A549 (cell line): Measurements from ENCODE around the gene GSKIP.

ENCODE experiments used
- BHLHE40 ChIP-seq: IDR thresholded peaks from 2 replicates; pipeline ENCODE4 v1.6.1; 2012; ENCODE audit warnings: low read depth, low read length, inconsistent platforms
- CBX2 ChIP-seq: fragments of 200-600 bp; sonication (generic); IDR thresholded peaks from 2 replicates; pipeline ENCODE4 v1.6.1; 2016; ENCODE audit warnings: low read depth, mild to moderate bottlenecking, borderline replicate concordance
- CHD2 ChIP-seq: fragments of 150-350 bp; IDR thresholded peaks from 2 replicates; pipeline ENCODE4 v1.6.1; 2014; ENCODE audit warnings: low read length; ENCODE audit not compliant: partially characterized antibody
- CTCF ChIP-seq: fragments of >200 bp; sonication (Bioruptor Twin); formaldehyde crosslinking; IDR thresholded peaks from 3 replicates; pipeline ENCODE4 v1.5.1; 2016
- EP300 ChIP-seq, 2 experiments: fragments of >200 bp; sonication (Bioruptor Twin); formaldehyde crosslinking; IDR thresholded peaks; 2 replicates in 1 of 2; 3 replicates in 1 of 2; pipeline ENCODE4 v1.6.1; 2016 to 2017
- GATA3 ChIP-seq: IDR thresholded peaks from 2 replicates; pipeline ENCODE4 v1.6.1; 2012; ENCODE audit warnings: borderline replicate concordance
- KDM1A ChIP-seq: fragments of 200-600 bp; sonication (generic); IDR thresholded peaks from 2 replicates; pipeline ENCODE4 v1.6.1; 2016; ENCODE audit warnings: low read depth, mild to moderate bottlenecking
- PHF8 ChIP-seq: fragments of 200-600 bp; sonication (generic); IDR thresholded peaks from 2 replicates; pipeline ENCODE4 v1.6.1; 2016; ENCODE audit warnings: low read depth, mild to moderate bottlenecking, antibody characterized with exemption, moderate library complexity, borderline replicate concordance
- POLR2A ChIP-seq: IDR thresholded peaks from 2 replicates; pipeline ENCODE4 v1.6.1; 2012; ENCODE audit warnings: mild to moderate bottlenecking, low read length
- TF ChIP-seq, protein P1 (sequence below): fragments of >200 bp; sonication (Bioruptor Twin); formaldehyde crosslinking; IDR thresholded peaks from 3 replicates; pipeline ENCODE4 v1.6.1; 2016

- TF ChIP-seq CTCF (no peak), CBX2 (no peak), KDM1A (no peak), EP300 (IDR thresholded peaks at IDR 0.05) (no peak), CHD2 (no peak), BHLHE40 (no peak), PHF8 (no peak), GATA3 (no peak), POLR2A (no peak)
- TF ChIP-seq, protein P1, sequence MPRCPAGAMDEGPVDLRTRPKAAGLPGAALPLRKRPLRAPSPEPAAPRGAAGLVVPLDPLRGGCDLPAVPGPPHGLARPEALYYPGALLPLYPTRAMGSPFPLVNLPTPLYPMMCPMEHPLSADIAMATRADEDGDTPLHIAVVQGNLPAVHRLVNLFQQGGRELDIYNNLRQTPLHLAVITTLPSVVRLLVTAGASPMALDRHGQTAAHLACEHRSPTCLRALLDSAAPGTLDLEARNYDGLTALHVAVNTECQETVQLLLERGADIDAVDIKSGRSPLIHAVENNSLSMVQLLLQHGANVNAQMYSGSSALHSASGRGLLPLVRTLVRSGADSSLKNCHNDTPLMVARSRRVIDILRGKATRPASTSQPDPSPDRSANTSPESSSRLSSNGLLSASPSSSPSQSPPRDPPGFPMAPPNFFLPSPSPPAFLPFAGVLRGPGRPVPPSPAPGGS: no peak
Observed at GRCh38 chr14:96408608-96409007, 45.3 kb downstream of the GSKIP start.
